Stimulated activated CD8-positive, alpha-beta memory T cell treated with anti-CD3 and anti-CD28 coated beads, Interleukin-15, amount 100 ng/mL, for 24 hours (primary cell): Measurements from ENCODE around the gene ACTR1B.
"Not testable (repeated sequence)": the region's sequence is repeated elsewhere in the genome, so short reads cannot be mapped to it uniquely, and the experiment has no call there.

ENCODE experiments used
- DNase-seq: peaks from one replicate; pipeline ENCODE4 v3.0.0-alpha.2; 2020; ENCODE audit warnings: low read depth

Gene ACTR1B

DNA sequence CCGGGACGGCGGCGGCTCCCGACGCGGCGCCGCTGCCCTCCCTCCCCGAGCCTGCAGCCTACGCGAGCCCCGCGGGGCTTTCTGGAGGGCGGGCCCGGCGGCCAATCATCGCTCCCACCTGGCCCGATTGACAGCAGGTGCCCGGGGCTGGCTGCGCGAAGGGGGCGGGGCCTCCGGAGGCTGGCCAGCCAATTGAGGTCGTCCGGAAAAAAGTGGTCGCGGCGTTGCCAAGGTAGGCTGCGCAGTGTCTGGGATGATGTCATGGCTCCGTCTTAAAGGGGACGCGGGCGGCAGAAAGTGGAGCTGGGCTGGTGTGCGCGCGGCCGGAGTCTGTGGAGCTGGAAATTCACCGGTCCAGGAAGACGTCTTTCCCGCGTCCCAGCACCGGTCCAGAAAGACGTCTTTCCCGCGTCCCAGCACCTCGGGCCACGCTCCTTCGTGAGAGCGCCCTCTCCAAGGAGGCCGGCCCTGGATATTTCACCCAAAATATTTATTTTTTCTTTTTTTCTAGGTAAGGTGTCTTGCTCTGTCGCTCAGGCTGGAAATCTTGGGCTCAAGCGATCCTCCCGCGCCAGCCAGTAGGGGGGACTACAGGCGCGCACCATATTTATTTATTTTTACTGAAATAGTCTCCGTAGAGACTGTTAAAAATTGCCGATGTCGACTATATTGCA is at the start of gene ACTR1B:
TSS of gene ACTR1B (minus strand) at position 83 of the 674 bp plus-strand sequence. CDS start 154 bp downstream, outside the sequence.
- peak; percentile 91 for DNase-seq

- DNase-seq, result no peak
Measured at GRCh38 chr2:97712693-97713295, 49.0 kb upstream of the ACTR1B start.

DNA sequence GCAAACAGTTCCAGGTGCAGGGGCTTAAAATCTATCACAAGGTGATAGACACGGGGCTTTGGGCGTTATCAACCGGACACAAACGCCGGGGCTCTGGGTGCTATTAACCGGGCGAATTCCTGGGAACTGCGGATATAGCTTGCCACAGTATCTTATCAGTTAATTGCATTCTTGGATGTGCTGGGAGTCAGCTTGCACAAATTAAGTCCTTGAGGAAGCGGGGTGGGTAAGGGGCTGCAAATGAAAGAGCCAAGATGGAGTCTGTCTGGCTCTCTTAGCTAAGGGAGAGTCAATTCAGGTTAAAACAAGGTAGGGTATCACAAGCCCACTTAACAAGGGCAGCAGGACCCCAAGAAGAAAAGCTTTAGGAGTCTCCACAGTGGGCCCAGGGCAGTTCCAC is 48.3 kb upstream of the ACTR1B start:
- not testable (repeated sequence) for DNase-seq

DNA sequence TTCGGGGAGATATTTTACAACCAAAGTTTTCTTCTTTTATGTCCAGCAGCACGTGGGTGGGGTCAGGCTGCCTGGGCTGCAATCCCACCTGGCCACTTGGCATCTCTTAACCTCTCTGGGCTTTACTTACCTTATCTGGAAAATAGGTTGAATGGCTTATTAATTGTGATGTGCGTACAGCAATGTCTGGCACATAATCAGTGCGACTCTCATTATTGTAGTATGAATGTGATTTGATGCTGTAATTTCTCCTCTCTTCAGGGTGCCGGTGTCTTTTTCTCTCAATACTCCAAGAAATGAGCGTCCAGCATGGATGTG is 47.5 kb upstream of the ACTR1B start:
- no peak for DNase-seq

- no peak for DNase-seq
Measured at GRCh38 chr2:97708608-97709007, 44.8 kb upstream of the ACTR1B start.

- DNase-seq, result no peak
Measured at GRCh38 chr2:97708048-97708380, 44.2 kb upstream of the ACTR1B start.

DNA sequence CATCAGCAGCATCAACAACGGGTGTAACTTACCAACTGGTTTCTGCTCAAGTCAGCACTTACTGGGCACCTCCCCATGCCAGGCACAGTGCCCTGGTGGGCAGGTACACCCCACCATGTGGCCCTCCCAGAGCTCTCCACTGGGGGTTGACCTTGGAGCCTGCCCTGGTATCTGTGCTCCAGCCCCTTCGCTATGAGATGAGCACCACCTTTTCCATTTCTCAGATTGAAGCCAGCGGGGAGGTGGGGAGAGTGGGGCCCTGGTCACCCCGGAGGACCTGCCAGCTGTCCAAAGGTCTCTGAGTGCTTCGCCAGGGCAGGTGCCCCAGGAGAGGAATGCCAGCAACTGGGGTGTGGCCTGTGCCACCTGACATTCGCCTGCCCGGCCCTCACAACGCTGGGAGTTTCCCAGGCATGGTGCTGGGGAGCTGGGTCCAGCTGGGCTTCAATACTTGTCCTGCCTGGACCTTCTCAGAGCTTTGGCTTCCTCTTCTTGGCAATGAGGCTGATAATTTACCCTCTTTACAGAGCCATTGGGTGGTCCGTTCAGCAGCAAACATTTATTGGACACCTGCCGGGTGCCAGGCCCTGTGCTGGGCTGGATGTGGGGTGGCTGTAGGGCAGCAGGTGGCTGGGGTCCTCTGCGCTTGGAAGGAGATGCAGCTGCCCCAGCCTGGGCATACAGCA is 43.7 kb upstream of the ACTR1B start:
- DNase-seq, result no peak

GRCh38 chr2:97706708-97707345 is 43.0 kb upstream of the ACTR1B start:
- no peak for DNase-seq

GRCh38 chr2:97706112-97706511 is 42.3 kb upstream of the ACTR1B start:
- DNase-seq, result no peak

DNA sequence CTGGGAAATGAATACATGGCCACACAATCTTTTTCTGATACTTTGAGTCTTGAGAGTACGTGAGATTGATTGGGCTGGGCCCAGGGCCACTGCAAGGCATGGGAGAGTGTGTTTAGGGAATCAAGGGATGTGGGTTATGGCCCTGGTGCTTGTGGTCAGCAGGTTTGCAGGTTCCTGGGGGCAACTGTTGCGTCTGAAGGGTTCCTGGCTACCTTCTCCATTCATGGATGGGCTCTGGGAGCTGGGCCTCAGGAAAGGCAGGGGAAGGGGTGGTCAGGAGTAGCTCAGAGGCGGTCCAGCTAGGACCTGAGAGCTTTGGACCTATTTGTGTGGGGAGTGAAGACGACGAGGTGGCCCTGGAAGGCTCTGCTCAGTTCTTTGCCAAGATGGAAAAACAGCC is 41.1 kb upstream of the ACTR1B start:
- DNase-seq, result no peak

DNA sequence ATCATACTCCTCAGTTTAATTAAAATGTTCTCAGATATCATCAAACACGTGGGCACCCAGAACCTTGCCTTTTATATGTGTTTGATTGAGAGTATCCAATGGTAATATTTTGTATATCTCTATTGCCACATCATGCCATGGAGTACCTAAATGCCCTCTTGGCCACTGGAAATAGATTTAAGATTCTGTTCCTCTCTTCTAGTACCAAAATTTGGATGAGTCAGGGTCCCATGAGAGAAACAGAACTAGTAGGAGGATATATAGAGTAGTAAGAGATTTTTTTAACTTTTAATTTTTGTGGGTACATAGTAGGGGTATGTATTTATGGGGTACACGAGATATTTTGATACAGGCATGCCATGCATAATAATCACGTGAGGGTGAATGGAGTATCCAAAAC is 39.9 kb upstream of the ACTR1B start:
- DNase-seq, result no peak

DNA sequence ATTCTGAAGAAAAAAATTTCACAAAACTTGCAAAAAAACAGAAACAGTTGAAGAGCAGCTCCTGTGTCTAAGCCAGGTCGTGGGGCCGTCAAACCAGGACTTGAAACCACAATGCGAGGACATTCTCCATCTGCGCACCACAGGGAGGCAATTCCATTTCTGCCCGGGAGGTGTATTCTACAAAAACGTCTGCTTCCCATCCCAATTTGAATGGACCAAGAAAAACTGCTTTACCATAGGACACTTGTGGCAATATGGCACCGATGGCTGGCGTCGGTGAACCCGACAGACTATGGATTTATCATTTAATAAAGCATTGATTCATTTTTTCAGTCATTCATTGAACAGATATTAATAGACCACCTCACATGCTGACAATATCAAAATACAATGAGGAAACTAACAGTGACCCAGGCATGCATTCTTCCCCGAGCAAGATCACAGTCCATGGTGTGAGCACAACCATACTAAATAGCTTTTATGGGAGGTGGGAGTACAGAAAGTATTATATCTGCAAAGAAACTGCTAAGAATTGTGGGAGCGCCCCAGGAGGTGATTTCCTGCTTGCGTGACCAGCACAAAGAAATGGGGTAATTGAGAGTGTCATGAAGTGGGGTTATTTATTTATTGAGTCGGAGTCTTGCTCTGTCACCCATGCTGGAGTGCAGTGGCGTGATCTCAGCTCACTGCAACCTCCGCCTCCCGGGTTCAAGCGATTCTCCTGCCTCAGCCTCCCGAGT is 39.1 kb upstream of the ACTR1B start:
- DNase-seq, result no peak

DNA sequence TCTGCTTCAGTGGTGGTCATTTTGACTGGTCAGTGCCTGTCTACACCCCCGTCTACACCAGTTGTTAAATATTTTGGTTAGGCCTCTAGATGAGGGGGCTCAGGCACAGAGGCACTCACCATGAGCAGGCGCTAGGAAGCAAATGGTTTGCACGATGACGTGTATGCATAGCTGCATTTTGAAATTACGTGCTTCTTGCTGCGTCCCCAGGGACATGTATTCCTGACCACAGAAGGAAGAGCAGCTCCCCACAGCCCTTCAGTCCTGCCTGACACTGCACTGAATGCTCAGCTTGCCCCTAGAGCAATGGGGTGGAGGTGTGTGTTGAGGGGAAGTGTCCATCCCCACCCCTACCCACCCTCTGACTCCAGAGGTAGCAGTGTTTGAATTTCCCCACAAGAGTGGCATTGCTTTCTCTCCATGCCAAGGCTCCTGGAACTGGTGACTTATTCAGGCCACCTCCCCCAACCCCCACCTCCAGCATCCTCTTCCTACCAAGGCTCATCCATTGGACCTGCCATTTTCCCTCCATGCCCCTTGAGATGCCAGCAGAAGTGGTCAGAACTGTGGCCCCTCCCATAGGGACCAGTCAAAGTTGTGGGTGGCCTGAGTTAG is 38.1 kb upstream of the ACTR1B start:
- DNase-seq, result no peak

DNA sequence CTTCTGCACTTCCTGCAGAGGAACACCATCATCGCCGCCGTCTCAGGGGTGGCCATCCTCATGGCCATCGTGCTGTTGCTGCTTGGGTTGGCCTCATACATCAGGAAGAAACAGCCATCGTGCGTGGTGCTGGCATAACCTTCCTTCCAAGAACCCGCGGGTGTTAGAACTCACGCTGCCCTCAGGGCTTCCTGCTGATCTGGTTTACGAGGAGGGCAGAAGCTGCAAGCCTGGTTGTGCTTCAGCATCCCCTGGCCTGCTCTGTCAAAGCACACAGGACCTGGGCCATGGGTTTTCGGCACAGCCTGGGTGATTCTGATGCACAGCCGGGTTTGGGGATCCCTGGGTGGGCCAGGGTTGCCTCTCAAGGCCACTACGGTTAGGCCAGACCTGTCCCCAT is 37.3 kb upstream of the ACTR1B start:
- no peak for DNase-seq

DNA sequence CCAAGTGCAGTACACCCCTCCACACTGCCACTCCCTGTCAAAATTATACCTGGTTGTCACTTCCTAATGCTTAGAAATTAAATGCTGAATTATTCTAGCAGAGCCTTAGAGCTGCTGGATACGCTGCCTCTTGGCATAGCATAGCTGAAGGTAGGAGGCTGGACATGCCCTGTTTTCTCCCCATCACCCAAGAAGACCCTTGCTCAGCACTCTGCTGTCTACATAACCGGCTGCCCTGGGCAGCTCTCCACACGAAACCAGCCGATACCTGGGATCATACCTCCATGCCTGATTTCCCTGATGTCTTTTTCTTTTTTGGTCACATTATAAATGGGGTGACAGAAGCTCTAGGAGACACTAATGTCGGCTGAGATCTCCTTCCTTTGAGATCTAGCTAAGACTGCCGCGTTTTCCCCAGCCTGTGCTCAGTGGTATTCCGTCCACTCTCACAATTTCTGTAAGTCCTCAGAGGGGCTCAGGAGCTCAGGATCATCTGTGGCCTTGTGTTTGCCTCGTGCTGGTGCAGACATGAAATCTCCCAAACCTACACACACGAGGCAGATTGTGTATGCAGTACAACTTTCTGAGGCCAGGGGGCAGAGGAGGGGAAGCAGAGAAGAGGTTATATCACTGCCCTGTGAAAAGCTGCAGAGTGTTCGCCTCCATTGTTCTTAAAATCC is 36.1 kb upstream of the ACTR1B start:
- DNase-seq, result no peak

DNA sequence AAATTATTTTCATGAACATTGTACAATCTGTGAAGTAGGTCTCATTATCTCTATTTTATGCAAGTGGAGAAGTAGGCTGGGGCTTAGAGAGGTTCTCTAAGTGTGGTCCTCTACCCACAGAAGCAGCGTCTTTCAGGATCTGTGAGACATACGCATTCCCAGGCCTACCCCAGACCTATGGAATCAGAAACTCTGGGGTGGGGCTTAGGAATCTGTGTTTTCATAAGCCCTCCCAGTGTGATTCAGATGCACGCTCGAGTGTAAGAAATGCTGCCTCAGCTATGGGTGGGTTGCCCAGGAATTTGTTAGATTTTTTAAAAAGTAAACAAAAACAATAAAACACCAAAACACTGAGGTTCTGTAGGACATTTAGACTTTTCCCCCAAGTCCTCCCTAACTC is 34.7 kb upstream of the ACTR1B start:
- no peak for DNase-seq

DNA sequence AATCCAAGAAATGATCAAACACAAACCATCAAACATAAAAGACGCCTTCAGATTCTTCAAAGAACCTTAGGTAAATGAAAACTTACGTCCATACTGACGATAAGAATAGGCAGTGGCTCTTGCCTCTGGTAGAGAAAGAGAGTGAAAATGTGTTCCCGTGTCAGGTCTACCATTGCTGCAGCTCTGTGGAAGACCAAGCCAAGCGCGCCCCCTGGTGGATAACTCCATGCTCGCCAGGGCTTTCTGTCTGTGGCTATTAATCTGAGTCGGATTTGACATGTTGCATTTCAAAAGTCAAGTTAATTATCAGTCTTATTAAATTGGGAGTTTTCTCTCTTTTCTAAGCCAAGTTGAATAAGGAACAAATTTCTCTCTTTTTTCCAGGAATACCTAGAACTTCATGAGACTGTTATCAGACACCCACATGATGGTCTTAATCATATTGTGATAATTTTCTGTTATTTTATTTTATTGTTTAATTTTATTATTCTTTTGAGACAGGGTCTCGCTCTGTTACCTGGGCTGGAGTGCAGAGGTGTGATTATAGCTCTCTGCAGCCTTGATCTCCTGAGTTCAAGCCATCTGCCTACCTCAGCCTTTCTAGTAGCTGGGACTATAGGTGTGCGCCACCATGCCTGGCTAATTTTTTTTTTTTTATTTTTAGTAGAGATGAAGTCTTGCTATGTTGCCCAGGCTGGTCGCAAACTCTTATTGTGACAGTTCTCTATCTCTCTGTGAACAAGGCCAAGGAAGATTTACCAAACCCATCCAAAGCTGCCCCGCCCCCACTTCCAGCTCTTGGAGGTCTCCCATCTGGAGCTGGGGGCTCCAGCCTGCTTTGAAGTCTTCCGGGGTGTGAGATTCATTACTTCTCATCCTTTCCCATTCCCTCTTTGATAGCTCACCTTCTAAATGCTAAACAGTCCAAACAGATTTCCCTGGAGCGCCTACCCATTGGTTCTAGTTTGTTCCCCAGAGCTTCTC is 33.7 kb upstream of the ACTR1B start:
- peak; percentile 98 for DNase-seq

- DNase-seq, result no peak
Measured at GRCh38 chr2:97695744-97696143, 31.9 kb upstream of the ACTR1B start.

- DNase-seq, result no peak
Measured at GRCh38 chr2:97693476-97693875, 29.6 kb upstream of the ACTR1B start.

- no peak for DNase-seq
Measured at GRCh38 chr2:97691166-97691565, 27.3 kb upstream of the ACTR1B start.
